ENCODE data around the gene ZNF581.

Gene ZNF581

DNA sequence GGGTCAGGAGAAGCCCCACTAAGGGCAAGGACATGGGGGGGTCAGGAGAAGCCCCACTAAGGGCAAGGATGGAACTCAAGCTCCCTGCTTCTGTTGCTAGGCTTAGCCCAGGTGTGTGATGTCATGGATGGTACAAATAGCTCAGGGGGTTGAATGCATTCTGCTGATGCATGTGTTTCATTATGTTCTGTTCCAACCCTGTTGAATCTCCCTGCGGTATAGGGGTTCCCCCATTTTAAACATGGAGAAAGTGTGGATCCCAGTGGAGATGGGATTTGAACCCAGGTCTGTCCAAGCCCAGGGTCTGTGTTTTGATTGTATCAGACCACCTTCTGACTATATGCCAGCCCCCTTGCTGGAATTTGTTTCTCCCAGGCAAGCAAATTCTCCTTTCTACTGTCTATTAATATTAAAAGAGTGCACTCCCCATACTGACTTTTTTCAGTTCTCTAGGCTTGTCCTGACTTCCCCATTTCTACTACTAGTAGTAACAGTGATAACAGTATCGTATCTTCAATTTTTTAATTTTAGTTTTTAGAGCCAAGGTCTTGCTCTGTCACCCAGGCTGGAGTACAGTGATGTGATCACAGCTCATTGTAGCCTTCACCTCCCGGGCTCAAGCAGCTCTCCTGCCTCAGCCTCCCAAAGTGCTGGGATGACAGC is 31.3 kb upstream of the ZNF581 start:
- no peak for DNase-seq

DNA sequence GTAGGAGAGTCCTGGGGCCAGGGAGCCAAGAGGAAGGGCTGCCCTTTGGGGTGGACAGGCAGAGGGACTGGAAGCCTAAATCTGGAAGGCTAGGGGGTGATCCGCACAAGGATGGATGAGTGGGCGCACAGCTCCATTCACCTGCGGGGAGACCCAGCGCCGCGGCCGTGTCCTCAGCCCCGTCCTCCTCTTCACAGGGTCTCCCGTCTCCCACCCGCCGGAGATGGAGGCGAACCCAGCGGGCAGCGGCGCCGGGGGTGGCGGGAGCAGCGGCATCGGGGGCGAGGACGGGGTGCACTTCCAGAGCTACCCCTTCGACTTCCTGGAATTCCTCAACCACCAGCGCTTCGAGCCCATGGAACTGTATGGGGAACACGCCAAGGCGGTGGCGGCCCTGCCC is 30.1 kb upstream of the ZNF581 start:
- no peak for DNase-seq

DNA sequence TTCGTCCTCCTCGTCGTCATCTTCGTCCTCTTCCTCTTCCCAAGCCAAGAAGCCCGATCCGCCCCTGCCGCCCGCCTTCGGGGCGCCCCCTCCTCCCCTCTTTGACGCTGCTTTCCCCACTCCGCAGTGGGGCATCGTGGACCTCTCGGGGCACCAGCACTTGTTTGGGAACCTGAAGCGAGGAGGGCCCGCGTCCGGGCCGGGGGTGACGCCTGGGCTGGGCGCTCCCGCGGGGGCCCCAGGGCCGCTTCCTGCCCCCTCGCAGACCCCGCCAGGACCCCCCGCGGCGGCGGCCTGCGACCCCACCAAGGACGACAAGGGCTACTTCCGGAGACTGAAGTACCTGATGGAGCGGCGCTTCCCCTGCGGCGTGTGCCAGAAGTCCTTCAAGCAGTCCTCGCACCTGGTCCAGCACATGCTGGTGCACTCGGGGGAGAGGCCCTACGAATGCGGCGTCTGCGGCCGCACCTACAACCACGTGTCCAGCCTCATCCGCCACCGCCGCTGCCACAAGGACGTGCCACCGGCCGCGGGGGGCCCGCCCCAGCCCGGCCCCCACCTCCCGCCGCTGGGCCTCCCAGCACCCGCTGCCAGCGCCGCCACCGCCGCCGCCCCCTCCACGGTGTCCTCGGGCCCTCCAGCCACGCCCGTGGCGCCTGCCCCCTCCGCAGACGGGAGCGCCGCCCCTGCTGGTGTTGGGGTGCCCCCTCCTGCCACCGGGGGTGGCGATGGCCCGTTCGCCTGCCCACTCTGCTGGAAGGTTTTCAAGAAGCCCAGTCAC is 29.3 kb upstream of the ZNF581 start:
- no peak for DNase-seq

DNA sequence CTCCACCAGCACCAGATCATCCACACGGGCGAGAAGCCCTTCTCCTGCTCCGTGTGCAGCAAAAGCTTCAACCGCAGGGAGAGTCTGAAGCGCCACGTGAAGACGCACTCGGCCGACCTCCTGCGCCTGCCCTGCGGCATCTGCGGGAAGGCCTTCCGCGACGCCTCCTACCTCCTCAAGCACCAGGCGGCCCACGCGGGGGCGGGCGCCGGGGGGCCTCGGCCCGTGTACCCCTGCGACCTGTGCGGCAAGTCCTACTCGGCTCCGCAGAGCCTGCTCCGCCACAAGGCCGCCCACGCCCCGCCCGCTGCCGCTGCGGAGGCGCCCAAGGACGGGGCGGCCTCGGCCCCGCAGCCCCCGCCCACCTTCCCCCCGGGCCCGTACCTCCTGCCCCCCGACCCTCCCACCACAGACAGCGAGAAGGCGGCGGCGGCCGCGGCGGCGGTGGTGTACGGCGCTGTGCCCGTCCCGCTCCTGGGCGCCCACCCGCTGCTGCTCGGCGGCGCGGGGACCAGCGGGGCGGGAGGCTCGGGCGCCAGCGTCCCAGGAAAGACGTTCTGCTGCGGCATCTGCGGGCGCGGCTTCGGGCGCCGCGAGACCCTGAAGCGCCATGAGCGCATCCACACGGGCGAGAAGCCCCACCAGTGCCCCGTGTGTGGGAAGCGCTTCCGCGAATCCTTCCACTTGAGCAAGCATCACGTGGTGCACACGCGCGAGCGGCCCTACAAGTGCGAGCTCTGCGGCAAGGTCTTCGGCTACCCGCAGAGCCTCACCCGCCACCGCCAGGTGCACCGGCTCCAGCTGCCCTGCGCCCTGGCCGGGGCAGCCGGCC is 28.5 kb upstream of the ZNF581 start:
- DNase-seq: no peak

DNA sequence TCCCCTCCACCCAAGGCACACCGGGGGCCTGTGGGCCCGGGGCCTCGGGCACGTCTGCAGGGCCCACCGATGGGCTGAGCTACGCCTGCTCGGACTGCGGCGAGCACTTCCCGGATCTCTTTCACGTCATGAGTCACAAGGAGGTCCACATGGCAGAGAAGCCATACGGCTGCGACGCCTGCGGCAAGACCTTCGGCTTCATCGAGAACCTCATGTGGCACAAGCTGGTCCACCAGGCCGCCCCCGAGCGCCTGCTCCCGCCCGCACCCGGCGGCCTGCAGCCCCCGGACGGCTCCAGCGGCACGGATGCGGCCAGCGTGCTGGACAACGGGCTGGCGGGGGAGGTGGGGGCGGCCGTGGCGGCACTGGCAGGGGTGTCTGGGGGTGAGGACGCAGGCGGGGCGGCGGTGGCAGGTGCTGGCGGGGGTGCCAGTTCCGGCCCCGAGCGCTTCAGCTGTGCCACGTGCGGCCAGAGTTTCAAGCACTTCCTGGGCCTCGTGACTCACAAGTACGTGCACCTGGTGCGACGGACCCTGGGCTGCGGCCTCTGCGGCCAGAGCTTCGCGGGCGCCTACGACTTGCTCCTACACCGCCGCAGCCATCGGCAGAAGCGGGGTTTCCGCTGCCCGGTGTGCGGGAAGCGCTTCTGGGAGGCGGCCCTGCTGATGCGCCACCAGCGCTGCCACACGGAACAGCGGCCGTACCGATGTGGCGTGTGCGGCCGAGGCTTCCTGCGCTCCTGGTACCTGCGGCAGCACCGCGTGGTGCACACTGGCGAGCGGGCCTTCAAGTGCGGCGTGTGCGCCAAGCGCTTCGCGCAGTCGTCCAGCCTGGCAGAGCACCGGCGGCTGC is 27.7 kb upstream of the ZNF581 start:
- DNase-seq: no peak

DNA sequence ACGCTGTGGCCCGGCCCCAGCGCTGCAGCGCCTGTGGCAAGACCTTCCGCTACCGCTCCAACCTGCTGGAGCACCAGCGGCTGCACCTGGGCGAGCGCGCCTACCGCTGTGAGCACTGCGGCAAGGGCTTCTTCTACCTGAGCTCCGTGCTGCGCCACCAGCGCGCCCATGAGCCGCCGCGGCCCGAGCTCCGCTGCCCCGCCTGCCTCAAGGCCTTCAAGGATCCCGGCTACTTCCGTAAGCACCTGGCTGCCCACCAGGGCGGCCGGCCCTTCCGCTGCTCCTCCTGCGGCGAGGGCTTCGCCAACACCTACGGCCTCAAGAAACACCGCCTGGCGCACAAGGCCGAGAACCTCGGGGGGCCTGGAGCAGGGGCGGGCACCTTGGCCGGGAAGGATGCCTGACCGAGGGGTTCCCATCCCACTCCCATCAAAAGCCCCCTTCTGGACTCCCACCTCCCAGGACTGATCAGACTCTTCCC is 27.0 kb upstream of the ZNF581 start:
- no peak for DNase-seq

DNA sequence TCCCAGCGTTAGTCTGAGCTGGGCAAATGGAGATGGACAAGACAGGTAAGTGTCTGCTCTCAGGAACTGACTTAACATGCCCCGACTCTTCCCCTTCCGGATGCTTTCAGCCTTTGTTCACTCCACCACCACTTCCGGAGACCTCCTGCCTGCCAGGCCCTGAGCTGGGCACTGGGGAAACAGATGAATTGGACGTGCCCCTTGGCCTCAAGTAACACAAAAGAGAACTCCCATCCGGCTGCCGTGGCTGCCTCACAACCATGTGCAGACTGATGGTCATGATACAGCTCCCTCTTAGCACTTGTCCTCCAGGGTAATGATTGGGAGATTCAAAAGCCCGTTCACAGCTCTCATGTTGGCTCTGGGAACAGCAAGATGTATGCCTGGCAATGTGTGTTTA is 26.0 kb upstream of the ZNF581 start:
- DNase-seq: no peak

DNA sequence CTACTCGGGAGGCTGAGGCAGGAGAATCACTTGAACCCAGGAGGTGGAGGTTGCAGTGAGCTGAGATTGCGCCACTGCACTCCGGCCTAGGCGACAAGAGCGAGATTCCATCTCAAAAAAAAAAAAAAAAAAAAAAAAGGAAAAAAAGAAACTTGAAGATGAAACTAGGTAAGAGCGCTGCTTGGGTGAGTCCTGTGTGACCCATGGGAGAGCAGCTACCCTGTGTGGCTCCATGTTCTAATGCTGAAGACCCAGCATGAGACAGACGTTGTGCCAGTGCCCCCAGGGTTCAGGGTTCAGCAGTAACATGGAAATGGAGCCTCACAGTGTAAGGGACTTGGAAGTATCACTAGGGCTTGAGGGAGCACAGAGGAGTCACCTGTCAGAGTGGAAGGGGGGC is 25.0 kb upstream of the ZNF581 start:
- DNase-seq: no peak

DNA sequence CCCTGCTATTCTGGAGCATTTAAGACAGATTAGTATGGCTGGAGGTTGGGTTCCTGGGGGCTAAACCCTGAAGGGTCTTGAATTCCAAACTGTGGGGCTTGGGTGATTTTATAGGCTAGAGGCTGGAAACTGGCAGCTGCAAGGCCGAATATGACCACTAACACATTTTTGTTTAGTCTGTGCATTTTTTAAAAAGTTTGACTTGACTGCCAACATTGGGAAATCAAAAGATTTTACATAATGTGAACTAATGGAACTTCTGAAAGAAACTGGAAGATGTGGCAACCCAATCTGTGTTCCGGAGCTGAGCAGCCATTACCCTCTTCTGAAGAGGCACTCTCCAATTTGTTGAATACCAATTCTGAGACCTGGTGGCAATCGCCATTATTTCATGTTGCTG is 24.2 kb upstream of the ZNF581 start:
- DNase-seq: no peak

DNA sequence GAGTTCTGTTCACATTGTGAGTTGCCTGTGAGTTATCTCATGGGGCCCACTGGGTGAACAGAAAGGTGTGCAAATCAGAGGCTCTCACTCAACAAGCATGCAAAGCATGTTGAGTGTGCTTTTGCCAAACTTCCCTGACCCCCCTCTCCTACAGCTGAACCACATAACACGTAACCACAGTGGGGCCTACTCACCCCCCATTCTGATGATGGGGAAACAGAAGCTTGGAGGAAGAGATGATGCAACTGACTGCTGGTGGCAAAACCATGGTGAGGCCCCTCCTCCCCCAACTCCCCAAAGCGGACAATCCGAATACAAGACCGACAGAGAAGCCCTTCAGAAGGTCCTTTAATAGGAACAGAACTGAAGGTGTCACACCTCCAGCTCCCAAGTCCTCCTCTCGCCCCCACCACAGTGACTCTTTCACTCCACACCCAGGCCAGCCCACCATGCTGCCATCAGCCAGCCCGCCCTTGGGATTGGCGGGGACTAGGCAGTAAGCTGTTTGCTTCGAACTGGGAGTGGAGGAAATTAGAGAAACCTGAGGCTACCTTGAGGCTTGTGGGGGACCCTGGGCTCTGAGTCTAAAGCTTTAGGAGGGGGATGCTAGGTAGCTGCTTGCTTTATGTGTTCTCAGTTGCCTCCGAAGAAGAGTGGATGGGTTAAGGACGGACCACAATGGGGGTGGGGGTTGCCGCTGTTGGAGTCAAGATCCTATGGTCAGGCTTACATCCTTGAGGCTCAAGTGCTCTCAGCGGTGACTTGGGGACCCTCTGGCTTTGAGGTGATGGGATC is 22.8 kb upstream of the ZNF581 start:
- no peak for DNase-seq

DNA sequence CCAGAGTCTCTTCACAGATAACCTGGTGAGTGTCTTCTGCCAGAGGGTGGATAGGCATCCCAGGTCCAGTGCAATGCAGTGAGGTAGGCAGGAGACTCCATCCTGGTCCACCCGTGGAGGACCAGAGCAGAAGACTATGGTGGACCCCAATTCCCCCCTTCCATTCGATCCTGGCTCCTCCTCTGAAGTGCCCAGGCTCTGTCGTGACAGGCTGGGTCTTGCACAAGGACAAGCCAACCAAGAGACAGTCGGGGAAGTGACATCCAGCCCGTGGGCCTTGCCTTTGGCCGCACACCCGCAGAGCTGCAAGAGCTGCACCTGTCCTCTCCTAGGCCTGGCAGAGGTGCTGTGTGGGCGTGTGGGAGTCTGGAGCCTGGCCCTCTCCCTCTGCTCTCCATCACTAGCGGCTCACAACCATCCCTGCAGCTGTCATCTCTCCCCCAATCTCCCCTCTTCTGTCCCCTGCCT is 22.2 kb upstream of the ZNF581 start:
- no peak for DNase-seq

DNA sequence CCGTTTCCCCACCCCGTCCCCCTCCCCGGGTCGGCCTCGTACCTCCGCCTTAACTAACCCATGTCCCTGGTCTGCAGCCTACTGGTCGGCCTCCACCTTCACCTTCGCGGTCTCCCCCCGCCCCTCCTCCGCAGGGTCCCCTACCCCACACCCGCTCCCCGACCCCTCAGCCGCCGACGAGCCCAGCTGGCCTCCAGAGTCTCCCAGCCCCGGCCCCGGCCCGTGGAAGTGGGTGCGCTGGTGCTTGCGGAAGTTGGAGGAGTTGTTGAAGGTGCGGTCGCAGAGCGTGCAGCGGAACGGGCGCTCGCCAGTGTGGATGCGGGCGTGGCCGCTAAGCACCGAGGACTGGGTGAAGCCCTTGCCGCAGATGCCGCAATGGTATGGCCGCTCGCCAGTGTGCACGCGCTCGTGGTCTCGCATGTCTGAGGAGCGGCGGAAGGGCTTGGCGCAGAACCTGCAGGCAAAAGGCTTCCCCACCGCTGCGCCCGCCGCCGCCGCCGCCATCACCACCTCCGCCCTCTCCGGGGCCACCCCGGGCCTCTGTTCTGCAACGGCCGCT is 21.7 kb upstream of the ZNF581 start:
- no peak for DNase-seq

DNA sequence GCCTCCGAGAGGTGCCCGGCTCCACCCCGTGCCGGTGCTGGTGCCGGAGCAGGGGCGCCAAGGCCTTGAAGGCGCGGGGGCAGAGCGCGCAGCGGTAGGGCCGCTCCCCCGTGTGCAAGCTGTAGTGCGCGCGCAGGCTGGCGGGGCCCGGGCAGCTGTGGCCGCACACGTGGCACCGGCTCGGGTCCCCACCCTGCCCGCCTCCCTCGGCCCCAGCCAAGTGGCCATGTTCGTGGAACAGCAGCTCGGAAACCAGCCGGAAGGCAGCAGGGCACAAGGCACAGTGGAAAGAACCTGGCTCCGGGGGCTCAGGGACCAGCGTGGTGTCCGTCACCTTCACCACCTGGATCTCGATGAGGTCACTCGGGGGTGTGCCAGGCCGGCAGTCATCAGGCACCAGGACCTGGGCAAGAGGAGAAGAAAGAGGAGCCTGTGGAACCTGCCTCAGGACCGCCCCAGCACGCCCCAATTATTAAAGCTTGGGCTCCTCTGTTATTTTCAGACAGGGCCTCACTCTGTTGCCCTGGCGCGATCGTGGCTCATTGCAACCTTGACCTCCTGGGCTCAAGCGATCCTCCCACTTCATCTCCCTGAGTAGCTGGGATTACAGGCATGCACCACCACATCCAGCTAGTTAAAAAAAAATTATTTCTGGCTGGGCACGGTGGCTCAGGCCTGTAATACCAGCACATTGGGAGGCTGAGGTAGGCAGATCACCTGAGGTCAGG is 21.0 kb upstream of the ZNF581 start:
- no peak for DNase-seq

DNA sequence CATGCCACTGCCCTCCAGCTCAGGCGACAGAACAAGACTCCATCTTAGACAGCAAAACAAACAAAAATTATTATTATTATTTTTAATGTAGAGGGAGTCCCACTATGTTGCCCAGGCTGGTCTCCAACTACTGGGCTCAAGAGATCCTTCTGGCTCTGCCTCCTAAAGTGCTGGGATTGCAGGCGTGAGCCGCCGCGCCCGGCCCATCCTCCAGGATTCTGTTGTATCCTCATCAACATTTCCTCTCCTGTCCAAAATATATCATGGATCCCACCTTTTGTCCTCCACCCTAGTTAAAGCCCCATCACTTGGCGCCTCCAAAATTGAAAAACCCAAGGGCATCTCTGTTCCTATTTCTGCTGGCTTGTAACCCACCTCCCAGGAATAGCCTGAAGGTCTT is 20.3 kb upstream of the ZNF581 start:
- no peak for DNase-seq

DNA sequence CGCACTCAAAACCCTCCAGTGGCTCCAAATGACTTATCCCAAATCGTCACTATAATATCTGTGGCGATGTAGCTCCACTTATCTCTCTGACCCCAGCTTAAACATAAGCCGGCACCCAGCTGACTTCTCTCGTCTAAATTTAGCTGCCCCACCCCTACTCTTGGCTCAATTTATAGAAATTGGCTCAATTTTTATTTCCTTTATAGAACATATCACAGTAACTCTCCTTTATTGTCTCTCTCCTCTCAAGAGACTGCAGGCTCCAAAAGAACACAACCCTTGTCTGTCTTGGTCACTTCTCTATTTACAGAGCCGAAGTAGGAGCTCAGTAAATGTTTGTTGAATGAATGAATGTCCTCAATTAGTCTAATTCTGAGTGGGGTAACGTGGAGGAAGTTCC is 19.9 kb upstream of the ZNF581 start:
- DNase-seq: no peak

DNA sequence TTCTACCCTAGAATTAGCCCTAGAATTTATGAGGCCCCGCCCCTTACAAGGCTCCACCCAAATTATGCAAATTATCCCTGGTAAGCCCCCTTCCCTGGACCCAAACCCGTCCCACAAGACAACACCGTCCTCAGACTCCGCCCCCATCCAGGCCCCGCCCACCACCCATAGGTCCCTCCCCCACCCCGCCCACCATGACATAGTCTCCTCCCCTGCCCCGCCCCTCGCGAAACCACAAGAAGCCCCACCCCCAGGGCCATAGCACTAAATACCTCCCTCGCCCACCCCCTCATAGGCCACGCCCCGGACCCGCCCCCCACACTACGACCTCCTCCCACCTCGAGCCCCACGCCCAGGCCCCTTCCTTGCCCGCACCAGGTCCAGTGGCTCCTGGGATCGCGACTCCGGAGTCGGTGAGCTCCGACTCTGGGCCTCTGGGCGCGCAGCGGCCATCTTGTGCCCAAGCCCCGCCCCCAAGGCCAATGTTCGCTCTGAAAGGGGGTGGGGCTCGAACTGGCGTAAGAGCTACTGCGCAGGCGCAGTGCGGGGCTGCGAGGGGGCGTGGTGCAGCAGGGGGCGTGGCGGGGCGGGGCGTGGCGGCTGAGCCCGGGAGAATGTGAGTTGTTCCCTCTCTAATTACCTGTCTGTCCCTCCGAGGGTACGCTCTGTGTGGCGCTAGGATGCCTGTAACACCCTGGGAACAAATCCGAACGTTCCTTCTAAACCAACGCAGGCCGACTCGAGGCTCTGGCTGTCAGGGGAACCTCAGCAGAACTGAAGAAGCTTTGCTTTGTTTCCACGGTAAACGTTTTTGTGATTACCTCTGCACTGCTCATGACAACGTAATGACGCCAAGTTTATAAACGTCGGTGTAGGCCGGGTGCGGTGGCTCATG is 19.1 kb upstream of the ZNF581 start, which contains the start of gene ZNF784:
Gene ZNF784, minus strand, starts transcription at position 458 of the 895 bp plus-strand sequence. Its CDS starts 5 bp downstream, at position 453.
- peak; percentile 97 for DNase-seq

DNA sequence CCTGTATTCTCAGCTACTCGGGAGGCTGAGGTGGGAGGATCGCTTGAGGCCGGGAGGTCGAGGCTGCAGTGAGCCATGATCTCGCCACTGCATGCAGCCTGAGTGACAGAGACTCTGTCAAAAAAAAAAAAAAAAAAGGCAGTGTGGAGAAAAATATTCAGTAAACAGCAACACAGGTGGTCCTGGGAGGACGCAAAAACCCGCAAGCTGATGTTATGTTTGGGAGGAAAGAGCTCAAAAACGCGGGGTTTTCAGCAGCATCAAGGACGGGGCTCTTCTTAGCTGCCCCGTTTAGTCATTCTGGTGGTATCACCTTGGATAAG is 18.5 kb upstream of the ZNF581 start:
- no peak for DNase-seq

DNA sequence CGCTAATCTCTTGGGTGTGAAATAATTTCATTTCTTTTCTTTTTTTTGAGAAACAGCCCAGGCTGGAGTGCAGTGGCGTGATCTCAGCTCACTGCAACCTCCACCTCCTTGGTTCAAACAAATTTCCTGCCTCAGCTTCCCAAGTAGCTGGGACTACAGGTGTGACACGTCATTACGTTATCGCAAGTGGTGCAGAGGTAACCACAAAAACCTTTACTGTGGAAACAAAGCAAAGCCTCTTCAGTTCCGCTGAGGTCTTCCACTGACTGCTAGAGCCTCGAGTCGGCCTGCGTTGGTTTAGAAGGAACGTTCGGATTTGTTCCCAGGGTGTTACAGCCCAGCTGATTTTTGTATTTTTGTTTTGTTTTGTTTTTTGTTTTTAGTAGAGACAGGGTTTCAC is 17.1 kb upstream of the ZNF581 start:
- peak; percentile 82 for DNase-seq

DNA sequence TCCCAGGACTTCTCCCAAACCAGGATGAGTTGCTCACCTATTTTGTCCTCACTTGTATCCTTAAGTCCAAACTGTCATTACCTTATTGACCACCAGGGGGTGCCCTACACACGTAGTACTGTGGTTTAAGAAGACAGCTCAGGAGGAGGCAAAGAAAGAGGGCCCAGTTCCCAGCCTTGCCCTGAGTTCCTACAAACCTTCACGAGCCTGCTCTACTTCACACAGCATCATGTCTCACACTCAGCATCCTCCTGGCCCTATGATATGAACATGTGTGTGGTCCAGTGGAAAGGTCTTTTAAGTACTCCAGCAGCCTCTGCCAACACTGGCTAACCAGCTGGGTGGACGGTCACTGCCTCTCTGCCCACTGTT is 11.0 kb upstream of the ZNF581 start:
- DNase-seq: peak; percentile 91

DNA sequence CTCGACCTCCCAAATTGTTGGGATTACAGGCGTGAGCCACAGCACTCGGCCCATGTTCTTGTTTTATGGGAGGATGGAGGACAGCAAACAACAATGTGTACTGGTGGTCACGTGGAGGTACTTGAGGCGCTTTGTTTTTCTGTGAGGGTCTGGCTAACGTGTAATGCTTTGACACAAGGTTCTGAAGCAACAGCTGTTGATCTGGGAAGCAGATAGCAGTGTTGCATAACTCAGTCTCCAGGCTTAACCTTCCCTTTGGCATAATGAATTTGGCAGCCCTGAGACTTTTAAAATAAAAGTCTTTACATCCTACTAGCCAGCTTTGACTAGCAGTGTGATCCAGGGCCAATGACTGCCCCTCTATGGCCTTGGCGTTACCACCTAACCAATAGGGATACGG is 9.6 kb upstream of the ZNF581 start:
- no peak for DNase-seq
